ENCODE measurements around the gene ZNF385C. TPM values are rescaled to one million over a fixed set of nuclear protein-coding genes. Genes with fewer than 3 reads are reported as not detected.
A peak's percentile ranks its signal among the peaks of the same experiment; 100 is the strongest.

The ZNF385C gene
- total RNA-seq, 6 donors from 2014 or later, result 0.30 to 2.1 (median 0.44) TPM

- ATAC-seq (ENCODE audit: low FRiP score in 2 of 2) (no peak), DNase-seq (no peak)
- H3K27me3 ChIP-seq, result no peaks in the 10 kb centered on the region
- no peak overlapping the region for H3K27ac ChIP-seq
- peaks cover 0 to 9% (median 2%) of the 10 kb centered on the region in 4 donors for H3K4me1 ChIP-seq
- WGBS, 2 donors, result 70 to 75% methylated on average over 2 of the region's 2 CpGs
- H3K4me3 ChIP-seq, result no peak overlapping the region
- TF ChIP-seq CTCF (IDR thresholded peaks at IDR 0.05) (no peak), POLR2AphosphoS5 (IDR thresholded peaks at IDR 0.05) (no peak), EP300 (IDR thresholded peaks at IDR 0.05) (no peak), POLR2A (IDR thresholded peaks at IDR 0.05) (no peak)
- no peaks in the 10 kb centered on the region for H3K9me3 ChIP-seq
- H3K36me3 ChIP-seq, result no peaks in the 10 kb centered on the region
Observed at GRCh38 chr17:42065201-42065600, 33.1 kb downstream of the ZNF385C start.

- 88 to 97% methylated on average over 13 to 14 of the region's 14 CpGs for WGBS, 2 donors
- Histone ChIP-seq H3K9me3 (no peaks in the 10 kb centered on the region), H3K27me3 (no peaks in the 10 kb centered on the region), H3K36me3 (no peaks in the 10 kb centered on the region), H3K4me1 (peaks cover 0 to 9% (median 2%) of the 10 kb centered on the region in 4 donors), H3K4me3 (no peak overlapping the region), H3K27ac (peak overlapping the region in 1 of 4 donors; percentile 43)
- no peak for TF ChIP-seq POLR2A (IDR thresholded peaks at IDR 0.05)
- TF ChIP-seq CTCF (IDR thresholded peaks at IDR 0.05), result no peak
- TF ChIP-seq POLR2AphosphoS5 (IDR thresholded peaks at IDR 0.05), result no peak
- no peak for TF ChIP-seq EP300 (IDR thresholded peaks at IDR 0.05)
- ATAC-seq (ENCODE audit: low FRiP score in 2 of 2) (no peak), DNase-seq (no peak)
Observed at GRCh38 chr17:42062681-42063080, 35.6 kb downstream of the ZNF385C start.

GRCh38 chr17:42061646-42062487 lies 36.4 kb downstream of the ZNF385C start:
- H3K9me3 ChIP-seq, result no peaks in the 10 kb centered on the region
- H3K4me3 ChIP-seq, result no peak overlapping the region
- ATAC-seq (ENCODE audit: low FRiP score in 2 of 2) (no peak), DNase-seq (no peak)
- no peak overlapping the region for H3K27ac ChIP-seq
- 63 to 74% methylated on average over 3 to 5 of the region's 5 CpGs for WGBS, 2 donors
- TF ChIP-seq CTCF (IDR thresholded peaks at IDR 0.05) (no peak), POLR2A (IDR thresholded peaks at IDR 0.05) (no peak), POLR2AphosphoS5 (IDR thresholded peaks at IDR 0.05) (no peak), EP300 (IDR thresholded peaks at IDR 0.05) (no peak)
- peaks cover 0 to 9% (median 2%) of the 10 kb centered on the region in 4 donors for H3K4me1 ChIP-seq
- H3K27me3 ChIP-seq, result no peaks in the 10 kb centered on the region
- H3K36me3 ChIP-seq, result no peaks in the 10 kb centered on the region

GRCh38 chr17:42060231-42060630 lies 38.0 kb downstream of the ZNF385C start:
- no peak for TF ChIP-seq EP300 (IDR thresholded peaks at IDR 0.05)
- TF ChIP-seq POLR2A (IDR thresholded peaks at IDR 0.05), result no peak
- TF ChIP-seq CTCF (IDR thresholded peaks at IDR 0.05), result no peak
- TF ChIP-seq POLR2AphosphoS5 (IDR thresholded peaks at IDR 0.05), result no peak
- Histone ChIP-seq H3K4me3 (no peak overlapping the region), H3K36me3 (no peaks in the 10 kb centered on the region), H3K27ac (no peak overlapping the region), H3K4me1 (peaks cover 0 to 9% (median 2%) of the 10 kb centered on the region in 4 donors), H3K9me3 (no peaks in the 10 kb centered on the region), H3K27me3 (no peaks in the 10 kb centered on the region)
- ATAC-seq (ENCODE audit: low FRiP score in 2 of 2) (no peak), DNase-seq (no peak)
- WGBS, 2 donors, result 84 to 87% methylated on average over 4 of the region's 4 CpGs
